ENCODE measurements around the gene IBTK. TPM values are rescaled to one million over a fixed set of nuclear protein-coding genes. Genes with fewer than 3 reads are reported as not detected.

Gene IBTK, protein sequence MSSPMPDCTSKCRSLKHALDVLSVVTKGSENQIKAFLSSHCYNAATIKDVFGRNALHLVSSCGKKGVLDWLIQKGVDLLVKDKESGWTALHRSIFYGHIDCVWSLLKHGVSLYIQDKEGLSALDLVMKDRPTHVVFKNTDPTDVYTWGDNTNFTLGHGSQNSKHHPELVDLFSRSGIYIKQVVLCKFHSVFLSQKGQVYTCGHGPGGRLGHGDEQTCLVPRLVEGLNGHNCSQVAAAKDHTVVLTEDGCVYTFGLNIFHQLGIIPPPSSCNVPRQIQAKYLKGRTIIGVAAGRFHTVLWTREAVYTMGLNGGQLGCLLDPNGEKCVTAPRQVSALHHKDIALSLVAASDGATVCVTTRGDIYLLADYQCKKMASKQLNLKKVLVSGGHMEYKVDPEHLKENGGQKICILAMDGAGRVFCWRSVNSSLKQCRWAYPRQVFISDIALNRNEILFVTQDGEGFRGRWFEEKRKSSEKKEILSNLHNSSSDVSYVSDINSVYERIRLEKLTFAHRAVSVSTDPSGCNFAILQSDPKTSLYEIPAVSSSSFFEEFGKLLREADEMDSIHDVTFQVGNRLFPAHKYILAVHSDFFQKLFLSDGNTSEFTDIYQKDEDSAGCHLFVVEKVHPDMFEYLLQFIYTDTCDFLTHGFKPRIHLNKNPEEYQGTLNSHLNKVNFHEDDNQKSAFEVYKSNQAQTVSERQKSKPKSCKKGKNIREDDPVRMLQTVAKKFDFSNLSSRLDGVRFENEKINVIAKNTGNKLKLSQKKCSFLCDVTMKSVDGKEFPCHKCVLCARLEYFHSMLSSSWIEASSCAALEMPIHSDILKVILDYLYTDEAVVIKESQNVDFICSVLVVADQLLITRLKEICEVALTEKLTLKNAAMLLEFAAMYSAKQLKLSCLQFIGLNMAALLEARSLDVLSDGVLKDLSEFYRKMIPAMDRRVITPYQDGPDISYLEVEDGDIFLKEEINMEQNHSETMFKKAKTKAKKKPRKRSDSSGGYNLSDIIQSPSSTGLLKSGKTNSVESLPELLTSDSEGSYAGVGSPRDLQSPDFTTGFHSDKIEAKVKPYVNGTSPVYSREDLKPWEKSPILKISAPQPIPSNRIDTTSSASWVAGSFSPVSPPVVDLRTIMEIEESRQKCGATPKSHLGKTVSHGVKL (N-terminal part only)
- 38.0 and 38.9 TPM in 2 replicates for total RNA-seq

DNA sequence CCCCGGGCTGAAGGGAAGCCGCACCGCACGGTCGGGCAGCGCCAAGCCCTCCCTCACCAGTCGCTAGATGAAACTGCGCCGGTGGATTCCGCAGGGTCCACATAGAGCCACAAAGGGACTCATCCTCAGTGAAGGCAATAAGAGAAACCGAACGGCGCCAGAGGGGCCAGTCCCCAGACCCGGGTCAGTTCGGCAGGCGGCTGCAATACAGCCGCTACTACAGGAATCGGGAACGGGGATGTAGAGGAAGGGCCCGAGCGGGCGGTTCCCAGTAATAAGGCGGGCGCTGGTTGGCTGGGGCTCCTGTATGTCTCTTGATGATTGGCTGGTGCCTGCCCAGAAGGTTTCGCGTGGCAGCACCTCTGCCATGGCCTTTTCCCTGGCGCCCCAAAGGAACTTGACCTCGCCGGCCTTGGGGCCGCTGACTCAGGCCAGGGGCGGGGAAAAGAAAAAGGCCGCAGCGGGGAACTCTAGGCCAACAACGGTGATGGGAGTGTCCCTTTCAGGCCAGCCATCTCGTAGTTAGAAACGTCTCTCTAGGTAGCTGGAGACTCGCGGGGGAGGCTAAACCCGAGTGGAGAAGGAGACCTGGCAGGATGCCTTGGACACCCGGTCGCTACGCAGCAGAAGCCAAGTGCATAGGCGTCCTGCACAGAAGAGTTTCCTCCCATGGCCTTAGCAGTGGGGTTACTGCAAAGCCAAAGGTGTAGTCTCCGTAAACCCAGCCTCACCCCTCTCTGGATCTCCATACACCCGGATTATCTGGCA is at the start of gene IBTK:
Gene IBTK, minus strand, starts transcription at position 240 of the 768 bp plus-strand sequence. CDS start 7,258 bp downstream, outside the sequence.

Other genes with a start within 250 kb of the IBTK start
- 4.9 and 5.0 TPM in 2 replicates for gene TPBG, start 116.1 kb upstream of the IBTK start, total RNA-seq

Measured in endothelial cell of coronary artery (primary cell).